HCT116 (cell line): ENCODE results near the gene CKMT2.

Experiments used
- CBX3 ChIP-seq: IDR thresholded peaks from 2 replicates; pipeline ENCODE4 v1.6.1; 2012; ENCODE audit warnings: low read depth
- CEBPB ChIP-seq: IDR thresholded peaks from 2 replicates; pipeline ENCODE4 v1.6.1; 2012; ENCODE audit warnings: low read depth
- EZH2 ChIP-seq: fragments of 200-600 bp; sonication (generic); IDR thresholded peaks from 2 replicates; pipeline ENCODE4 v1.6.1; 2017; ENCODE audit warnings: antibody characterized with exemption, mixed run types
- EZH2phosphoT487 ChIP-seq: fragments of 200-600 bp; IDR thresholded peaks from 2 replicates; pipeline ENCODE4 v1.6.1; 2018; ENCODE audit warnings: antibody characterized with exemption, borderline replicate concordance
- FOSL1 ChIP-seq: IDR thresholded peaks from 2 replicates; pipeline ENCODE4 v1.6.1; 2012; ENCODE audit warnings: low read depth
- POLR2A ChIP-seq: IDR thresholded peaks from 2 replicates; pipeline ENCODE4 v1.7.0; 2011; ENCODE audit warnings: borderline replicate concordance; ENCODE audit not compliant: insufficient read depth, insufficient read length; ENCODE audit errors: extremely low read depth
- RAD21 ChIP-seq: IDR thresholded peaks from 2 replicates; pipeline ENCODE4 v1.6.1; 2012; ENCODE audit warnings: low read depth, mild to moderate bottlenecking
- SIN3A ChIP-seq: IDR thresholded peaks from 2 replicates; pipeline ENCODE4 v1.6.1; 2012; ENCODE audit warnings: low read depth
- SP1 ChIP-seq: IDR thresholded peaks from 2 replicates; pipeline ENCODE4 v1.6.1; 2012; ENCODE audit warnings: low read depth
- SRF ChIP-seq: IDR thresholded peaks from 2 replicates; pipeline ENCODE4 v1.6.1; 2012; ENCODE audit warnings: low read depth
- YY1 ChIP-seq: IDR thresholded peaks from 2 replicates; pipeline ENCODE4 v1.6.1; 2011; ENCODE audit warnings: low read length, low read depth, moderate library complexity, mild to moderate bottlenecking; ENCODE audit not compliant: insufficient replicate concordance; ENCODE audit errors: extremely low read depth
- TF ChIP-seq, protein P1 (sequence below), 3 experiments: fragments of 200-600 bp in 1 of 3; sonication (generic) in 1 of 3; IDR thresholded peaks in 2 of 3; conservative IDR thresholded peaks in 1 of 3; 2 replicates each; pipeline ENCODE4 v1.5.1; 2012 to 2017; ENCODE audit warnings: low read depth in 2 of 3, low read length in 2 of 3, antibody characterized with exemption in 1 of 3, borderline replicate concordance in 1 of 3, control low read depth in 1 of 3, mild to moderate bottlenecking in 1 of 3, mixed read lengths in 1 of 3, mixed run types in 1 of 3, moderate library complexity in 1 of 3; ENCODE audit not compliant: insufficient read depth in 1 of 3
- TF ChIP-seq, protein P2 (sequence below): IDR thresholded peaks from 2 replicates; pipeline ENCODE4 v1.6.1; 2012

DNA sequence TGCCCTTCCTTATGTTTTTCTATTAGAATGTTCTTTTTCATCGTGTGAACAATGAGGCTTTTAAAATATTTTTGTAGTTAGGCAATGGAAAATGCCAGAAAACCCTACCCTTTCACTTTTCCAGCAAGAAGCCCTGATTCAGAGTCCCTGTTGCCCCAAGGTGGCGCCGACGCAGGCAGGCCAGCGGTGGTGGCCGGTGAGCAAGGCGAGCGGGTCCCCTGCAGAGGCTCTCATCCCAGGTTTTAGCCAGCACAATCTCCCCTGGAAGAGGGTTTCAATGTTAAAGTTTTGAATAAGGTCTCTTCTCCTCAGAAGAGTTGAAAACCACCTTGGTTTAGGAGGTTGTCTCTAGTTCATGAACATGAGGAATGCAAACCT lies 40.8 kb upstream of the CKMT2 start:
- TF ChIP-seq, protein P1, sequence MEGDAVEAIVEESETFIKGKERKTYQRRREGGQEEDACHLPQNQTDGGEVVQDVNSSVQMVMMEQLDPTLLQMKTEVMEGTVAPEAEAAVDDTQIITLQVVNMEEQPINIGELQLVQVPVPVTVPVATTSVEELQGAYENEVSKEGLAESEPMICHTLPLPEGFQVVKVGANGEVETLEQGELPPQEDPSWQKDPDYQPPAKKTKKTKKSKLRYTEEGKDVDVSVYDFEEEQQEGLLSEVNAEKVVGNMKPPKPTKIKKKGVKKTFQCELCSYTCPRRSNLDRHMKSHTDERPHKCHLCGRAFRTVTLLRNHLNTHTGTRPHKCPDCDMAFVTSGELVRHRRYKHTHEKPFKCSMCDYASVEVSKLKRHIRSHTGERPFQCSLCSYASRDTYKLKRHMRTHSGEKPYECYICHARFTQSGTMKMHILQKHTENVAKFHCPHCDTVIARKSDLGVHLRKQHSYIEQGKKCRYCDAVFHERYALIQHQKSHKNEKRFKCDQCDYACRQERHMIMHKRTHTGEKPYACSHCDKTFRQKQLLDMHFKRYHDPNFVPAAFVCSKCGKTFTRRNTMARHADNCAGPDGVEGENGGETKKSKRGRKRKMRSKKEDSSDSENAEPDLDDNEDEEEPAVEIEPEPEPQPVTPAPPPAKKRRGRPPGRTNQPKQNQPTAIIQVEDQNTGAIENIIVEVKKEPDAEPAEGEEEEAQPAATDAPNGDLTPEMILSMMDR (IDR thresholded peaks at IDR 0.05 in 2 of 3, conservative IDR thresholded peaks at IDR 0.05 in 1 of 3; ENCODE audit: borderline replicate concordance in 1 of 3, insufficient read depth in 1 of 3, low read depth in 2 of 3, low read length in 2 of 3) = peak in 2 of 3 experiments; percentile 35 to 44; a peak in 2 of 6 replicates
- TF ChIP-seq YY1 (no peak), EZH2 (no peak), POLR2A (no peak), FOSL1 (no peak), CBX3 (no peak), SIN3A (no peak), EZH2phosphoT487 (no peak), SP1 (no peak), CEBPB (no peak), SRF (no peak), RAD21 (no peak)
- TF ChIP-seq, protein P2, sequence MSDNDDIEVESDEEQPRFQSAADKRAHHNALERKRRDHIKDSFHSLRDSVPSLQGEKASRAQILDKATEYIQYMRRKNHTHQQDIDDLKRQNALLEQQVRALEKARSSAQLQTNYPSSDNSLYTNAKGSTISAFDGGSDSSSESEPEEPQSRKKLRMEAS = no peak
